Measurements from ENCODE around the gene DSC1. TPM values are rescaled to one million over a fixed set of nuclear protein-coding genes. Genes with fewer than 3 reads are reported as not detected.

The DSC1 gene
- total and polyA plus RNA-seq, 2 of the 13 experiments (the other 11 are each of a cell fraction or from before 2014, with no cell fraction given): not detected

- TF ChIP-seq, protein P1, sequence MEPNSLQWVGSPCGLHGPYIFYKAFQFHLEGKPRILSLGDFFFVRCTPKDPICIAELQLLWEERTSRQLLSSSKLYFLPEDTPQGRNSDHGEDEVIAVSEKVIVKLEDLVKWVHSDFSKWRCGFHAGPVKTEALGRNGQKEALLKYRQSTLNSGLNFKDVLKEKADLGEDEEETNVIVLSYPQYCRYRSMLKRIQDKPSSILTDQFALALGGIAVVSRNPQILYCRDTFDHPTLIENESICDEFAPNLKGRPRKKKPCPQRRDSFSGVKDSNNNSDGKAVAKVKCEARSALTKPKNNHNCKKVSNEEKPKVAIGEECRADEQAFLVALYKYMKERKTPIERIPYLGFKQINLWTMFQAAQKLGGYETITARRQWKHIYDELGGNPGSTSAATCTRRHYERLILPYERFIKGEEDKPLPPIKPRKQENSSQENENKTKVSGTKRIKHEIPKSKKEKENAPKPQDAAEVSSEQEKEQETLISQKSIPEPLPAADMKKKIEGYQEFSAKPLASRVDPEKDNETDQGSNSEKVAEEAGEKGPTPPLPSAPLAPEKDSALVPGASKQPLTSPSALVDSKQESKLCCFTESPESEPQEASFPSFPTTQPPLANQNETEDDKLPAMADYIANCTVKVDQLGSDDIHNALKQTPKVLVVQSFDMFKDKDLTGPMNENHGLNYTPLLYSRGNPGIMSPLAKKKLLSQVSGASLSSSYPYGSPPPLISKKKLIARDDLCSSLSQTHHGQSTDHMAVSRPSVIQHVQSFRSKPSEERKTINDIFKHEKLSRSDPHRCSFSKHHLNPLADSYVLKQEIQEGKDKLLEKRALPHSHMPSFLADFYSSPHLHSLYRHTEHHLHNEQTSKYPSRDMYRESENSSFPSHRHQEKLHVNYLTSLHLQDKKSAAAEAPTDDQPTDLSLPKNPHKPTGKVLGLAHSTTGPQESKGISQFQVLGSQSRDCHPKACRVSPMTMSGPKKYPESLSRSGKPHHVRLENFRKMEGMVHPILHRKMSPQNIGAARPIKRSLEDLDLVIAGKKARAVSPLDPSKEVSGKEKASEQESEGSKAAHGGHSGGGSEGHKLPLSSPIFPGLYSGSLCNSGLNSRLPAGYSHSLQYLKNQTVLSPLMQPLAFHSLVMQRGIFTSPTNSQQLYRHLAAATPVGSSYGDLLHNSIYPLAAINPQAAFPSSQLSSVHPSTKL (CRISPR knock-in tag; IDR thresholded peaks at IDR 0.05): peak; percentile 45
- TF ChIP-seq, protein P2, sequence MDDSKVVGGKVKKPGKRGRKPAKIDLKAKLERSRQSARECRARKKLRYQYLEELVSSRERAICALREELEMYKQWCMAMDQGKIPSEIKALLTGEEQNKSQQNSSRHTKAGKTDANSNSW (CRISPR knock-in tag; IDR thresholded peaks at IDR 0.05; ENCODE audit: borderline replicate concordance): no peak
- TF ChIP-seq NCOR1 (IDR thresholded peaks at IDR 0.05; ENCODE audit: borderline replicate concordance, low read length) (no peak), ZNF589 (CRISPR knock-in tag; conservative IDR thresholded peaks at IDR 0.05) (0 out of 2 replicates have a peak, but pooled peaks have one; percentile 45), ZNF143 (CRISPR knock-in tag; IDR thresholded peaks at IDR 0.05) (no peak), ZNF18 (CRISPR knock-in tag; IDR thresholded peaks at IDR 0.05; ENCODE audit: insufficient replicate concordance) (no peak), ZNF609 (CRISPR knock-in tag; IDR thresholded peaks at IDR 0.05; ENCODE audit: borderline replicate concordance) (0 out of 2 replicates have a peak, but pooled peaks have one; percentile 34), SP2 (CRISPR knock-in tag; IDR thresholded peaks at IDR 0.05) (no peak), GMEB2 (CRISPR knock-in tag; IDR thresholded peaks at IDR 0.05; ENCODE audit: low read depth) (no peak), ZNF766 (CRISPR knock-in tag; IDR thresholded peaks at IDR 0.05; ENCODE audit: borderline replicate concordance) (no peak), HBP1 (CRISPR knock-in tag; IDR thresholded peaks at IDR 0.05; ENCODE audit: low read depth) (0 out of 2 replicates have a peak, but pooled peaks have one; percentile 62), ERF (CRISPR knock-in tag; IDR thresholded peaks at IDR 0.05) (no peak)
- TF ChIP-seq, protein P3, sequence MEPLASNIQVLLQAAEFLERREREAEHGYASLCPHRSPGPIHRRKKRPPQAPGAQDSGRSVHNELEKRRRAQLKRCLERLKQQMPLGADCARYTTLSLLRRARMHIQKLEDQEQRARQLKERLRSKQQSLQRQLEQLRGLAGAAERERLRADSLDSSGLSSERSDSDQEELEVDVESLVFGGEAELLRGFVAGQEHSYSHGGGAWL (CRISPR knock-in tag; IDR thresholded peaks at IDR 0.05): peak; percentile 23; the same call in 1 of the 2 replicates
Observed at GRCh38 chr18:31101183-31102024, 61.3 kb downstream of the DSC1 start (continued).

Data from HepG2 (cell line).